Neural cell (in vitro differentiated cells): ENCODE measurements around the gene DIS3L2. TPM values are rescaled to one million over a fixed set of nuclear protein-coding genes. Genes with fewer than 3 reads are reported as not detected.

Experiments used
- H2AFZ ChIP-seq: fragments of 200-600, 300-800 bp; sonication (generic), shearing (Covaris generic); 2 replicates; pipeline ENCODE4 v1.6.0; 2014; ENCODE audit warnings: low read depth, mild to moderate bottlenecking, antibody characterized with exemption, low read length, moderate library complexity
- H3F3A ChIP-seq: fragments of 200-600 bp; shearing (Covaris generic); 2 replicates; pipeline ENCODE4 v1.6.1; 2016; ENCODE audit warnings: mild to moderate bottlenecking, moderate library complexity, mixed read lengths, antibody characterized with exemption, low read length; ENCODE audit not compliant: insufficient read depth, poor library complexity, severe bottlenecking
- H3K27ac ChIP-seq: fragments of 200-600, 300-800 bp; sonication (generic), shearing (Covaris generic); 2 replicates; pipeline ENCODE4 v1.5.1; 2014; ENCODE audit warnings: mild to moderate bottlenecking, low read length, moderate library complexity
- H3K27me3 ChIP-seq: fragments of 300-800, 200-600 bp; sonication (generic), shearing (Covaris generic); 2 replicates; pipeline ENCODE4 v1.6.0; 2014; ENCODE audit warnings: mild to moderate bottlenecking, low read depth, low read length, moderate library complexity; ENCODE audit not compliant: insufficient read depth
- H3K36me3 ChIP-seq: fragments of 300-800, 200-600 bp; sonication (generic), shearing (Covaris generic); 2 replicates; pipeline ENCODE4 v1.5.1; 2014; ENCODE audit warnings: mild to moderate bottlenecking, antibody characterized with exemption, low read length, moderate library complexity; ENCODE audit not compliant: insufficient read depth
- H3K4me2 ChIP-seq: fragments of 300-800, 200-600 bp; sonication (generic), shearing (Covaris generic); 2 replicates; pipeline ENCODE4 v1.6.0; 2014; ENCODE audit warnings: mild to moderate bottlenecking, low read length
- H3K4me3 ChIP-seq: fragments of 300-800, 200-600 bp; sonication (generic), shearing (Covaris generic); 2 replicates; pipeline ENCODE4 v1.5.1; 2014; ENCODE audit warnings: mild to moderate bottlenecking, low read length, moderate library complexity
- H3K79me2 ChIP-seq: fragments of 200-600 bp; shearing (Covaris generic); replicated peaks from 2 replicates; pipeline ENCODE4 v1.6.0; 2014; ENCODE audit warnings: mild to moderate bottlenecking, low read length, moderate library complexity; ENCODE audit not compliant: insufficient read depth
- H3K9ac ChIP-seq: fragments of 300-800, 200-600 bp; sonication (generic), shearing (Covaris generic); 2 replicates; pipeline ENCODE4 v1.6.1; 2016; ENCODE audit warnings: mild to moderate bottlenecking, low read length, mixed read lengths
- H3K9me2 ChIP-seq: fragments of 200-600 bp; shearing (Covaris generic); 2 replicates; pipeline ENCODE4 v1.6.1; 2016; ENCODE audit warnings: mild to moderate bottlenecking, low read length, mixed read lengths; ENCODE audit not compliant: insufficient read depth
- H3K9me3 ChIP-seq: fragments of 200-600, 300-800 bp; sonication (generic), shearing (Covaris generic); 2 replicates; pipeline ENCODE4 v1.6.1; 2016; ENCODE audit warnings: mild to moderate bottlenecking, mixed run types, low read length, moderate library complexity, mixed read lengths
- H4K20me1 ChIP-seq: fragments of 200-600 bp; shearing (Covaris generic); 2 replicates; pipeline ENCODE4 v1.6.1; 2016; ENCODE audit warnings: mild to moderate bottlenecking, mixed run types; ENCODE audit not compliant: insufficient read depth
- EP300 ChIP-seq: fragments of 450-650 bp; conservative IDR thresholded peaks from 2 replicates; pipeline ENCODE4 v1.6.1; 2014; ENCODE audit warnings: antibody characterized with exemption, mild to moderate bottlenecking, moderate library complexity; ENCODE audit not compliant: poor library complexity, severe bottlenecking
- EZH2 ChIP-seq: fragments of 200-600, 300-800 bp; shearing (Covaris generic), sonication (generic); IDR thresholded peaks from 2 replicates; pipeline ENCODE4 v1.6.1; 2014; ENCODE audit warnings: antibody characterized with exemption, low read length, borderline replicate concordance, mild to moderate bottlenecking; ENCODE audit not compliant: insufficient read depth, poor library complexity, severe bottlenecking
- MXI1 ChIP-seq: fragments of 450-650 bp; conservative IDR thresholded peaks from 2 replicates; pipeline ENCODE4 v1.6.1; 2014; ENCODE audit warnings: antibody characterized with exemption, mild to moderate bottlenecking; ENCODE audit not compliant: poor library complexity, severe bottlenecking
- POLR2AphosphoS5 ChIP-seq: IDR thresholded peaks from 2 replicates; pipeline ENCODE4 v1.6.1; 2012
- RAD21 ChIP-seq: fragments of 450-650 bp; conservative IDR thresholded peaks from 2 replicates; pipeline ENCODE4 v1.6.1; 2014; ENCODE audit warnings: antibody characterized with exemption, mild to moderate bottlenecking, moderate library complexity
- SMC3 ChIP-seq: fragments of 450-650 bp; conservative IDR thresholded peaks from 2 replicates; pipeline ENCODE4 v1.6.1; 2014; ENCODE audit warnings: antibody characterized with exemption, mild to moderate bottlenecking, moderate library complexity; ENCODE audit not compliant: poor library complexity
- TAF1 ChIP-seq: IDR thresholded peaks from 2 replicates; pipeline ENCODE4 v1.6.1; 2012; ENCODE audit warnings: low read depth
- polyA plus RNA-seq: library from polyadenylated mRNA; depleted of rRNA; stranded (reverse); fragments of >200 nt; gene quantifications from 2 replicates; pipeline ENCODE4 v1.2.3, GENCODE V29; 2014
- TF ChIP-seq, protein P1 (sequence below): fragments of 450-650 bp; IDR thresholded peaks from 2 replicates; pipeline ENCODE4 v1.5.1; 2014; ENCODE audit warnings: antibody characterized with exemption, mild to moderate bottlenecking, moderate library complexity; ENCODE audit not compliant: poor library complexity, severe bottlenecking
- TF ChIP-seq, protein P2 (sequence below): IDR thresholded peaks from 2 replicates; pipeline ENCODE4 v1.6.1; 2012; ENCODE audit warnings: borderline replicate concordance

The DIS3L2 gene
- polyA plus RNA-seq, 1 donor from 2014 or later = 20.0 TPM

- no peak overlapping the region for H3K4me2 ChIP-seq
- no peaks in the 10 kb centered on the region for H3K9me3 ChIP-seq
- H3K27me3 ChIP-seq = no peaks in the 10 kb centered on the region
- no peaks in the 10 kb centered on the region for H4K20me1 ChIP-seq
- H3F3A ChIP-seq = no peaks in the 10 kb centered on the region
- no peak overlapping the region for H3K4me3 ChIP-seq
- H3K36me3 ChIP-seq = no peaks in the 10 kb centered on the region
- no peaks in the 10 kb centered on the region for H3K9me2 ChIP-seq
- no peak overlapping the region for H3K27ac ChIP-seq
- H3K9ac ChIP-seq = no peak overlapping the region
- no peak for TF ChIP-seq EZH2
- no peak for TF ChIP-seq TAF1
- no peak for TF ChIP-seq MXI1
- TF ChIP-seq SMC3 = no peak
- TF ChIP-seq, protein P1, sequence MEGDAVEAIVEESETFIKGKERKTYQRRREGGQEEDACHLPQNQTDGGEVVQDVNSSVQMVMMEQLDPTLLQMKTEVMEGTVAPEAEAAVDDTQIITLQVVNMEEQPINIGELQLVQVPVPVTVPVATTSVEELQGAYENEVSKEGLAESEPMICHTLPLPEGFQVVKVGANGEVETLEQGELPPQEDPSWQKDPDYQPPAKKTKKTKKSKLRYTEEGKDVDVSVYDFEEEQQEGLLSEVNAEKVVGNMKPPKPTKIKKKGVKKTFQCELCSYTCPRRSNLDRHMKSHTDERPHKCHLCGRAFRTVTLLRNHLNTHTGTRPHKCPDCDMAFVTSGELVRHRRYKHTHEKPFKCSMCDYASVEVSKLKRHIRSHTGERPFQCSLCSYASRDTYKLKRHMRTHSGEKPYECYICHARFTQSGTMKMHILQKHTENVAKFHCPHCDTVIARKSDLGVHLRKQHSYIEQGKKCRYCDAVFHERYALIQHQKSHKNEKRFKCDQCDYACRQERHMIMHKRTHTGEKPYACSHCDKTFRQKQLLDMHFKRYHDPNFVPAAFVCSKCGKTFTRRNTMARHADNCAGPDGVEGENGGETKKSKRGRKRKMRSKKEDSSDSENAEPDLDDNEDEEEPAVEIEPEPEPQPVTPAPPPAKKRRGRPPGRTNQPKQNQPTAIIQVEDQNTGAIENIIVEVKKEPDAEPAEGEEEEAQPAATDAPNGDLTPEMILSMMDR = no peak
- no peak overlapping the region for H2AFZ ChIP-seq
- H3K79me2 ChIP-seq = no peaks in the 10 kb centered on the region
Observed at GRCh38 chr2:232376260-232376659, 414.7 kb downstream of the DIS3L2 start.

GRCh38 chr2:232376713-232377112, 415.2 kb downstream of the DIS3L2 start:
- Histone ChIP-seq H3F3A (no peaks in the 10 kb centered on the region), H3K4me3 (no peak overlapping the region), H3K4me2 (no peak overlapping the region), H2AFZ (no peak overlapping the region), H3K27ac (no peak overlapping the region), H4K20me1 (no peaks in the 10 kb centered on the region), H3K9me3 (no peaks in the 10 kb centered on the region), H3K9me2 (no peaks in the 10 kb centered on the region), H3K79me2 (no peaks in the 10 kb centered on the region), H3K27me3 (no peaks in the 10 kb centered on the region), H3K36me3 (no peaks in the 10 kb centered on the region), H3K9ac (no peak overlapping the region)
- TF ChIP-seq, protein P2, sequence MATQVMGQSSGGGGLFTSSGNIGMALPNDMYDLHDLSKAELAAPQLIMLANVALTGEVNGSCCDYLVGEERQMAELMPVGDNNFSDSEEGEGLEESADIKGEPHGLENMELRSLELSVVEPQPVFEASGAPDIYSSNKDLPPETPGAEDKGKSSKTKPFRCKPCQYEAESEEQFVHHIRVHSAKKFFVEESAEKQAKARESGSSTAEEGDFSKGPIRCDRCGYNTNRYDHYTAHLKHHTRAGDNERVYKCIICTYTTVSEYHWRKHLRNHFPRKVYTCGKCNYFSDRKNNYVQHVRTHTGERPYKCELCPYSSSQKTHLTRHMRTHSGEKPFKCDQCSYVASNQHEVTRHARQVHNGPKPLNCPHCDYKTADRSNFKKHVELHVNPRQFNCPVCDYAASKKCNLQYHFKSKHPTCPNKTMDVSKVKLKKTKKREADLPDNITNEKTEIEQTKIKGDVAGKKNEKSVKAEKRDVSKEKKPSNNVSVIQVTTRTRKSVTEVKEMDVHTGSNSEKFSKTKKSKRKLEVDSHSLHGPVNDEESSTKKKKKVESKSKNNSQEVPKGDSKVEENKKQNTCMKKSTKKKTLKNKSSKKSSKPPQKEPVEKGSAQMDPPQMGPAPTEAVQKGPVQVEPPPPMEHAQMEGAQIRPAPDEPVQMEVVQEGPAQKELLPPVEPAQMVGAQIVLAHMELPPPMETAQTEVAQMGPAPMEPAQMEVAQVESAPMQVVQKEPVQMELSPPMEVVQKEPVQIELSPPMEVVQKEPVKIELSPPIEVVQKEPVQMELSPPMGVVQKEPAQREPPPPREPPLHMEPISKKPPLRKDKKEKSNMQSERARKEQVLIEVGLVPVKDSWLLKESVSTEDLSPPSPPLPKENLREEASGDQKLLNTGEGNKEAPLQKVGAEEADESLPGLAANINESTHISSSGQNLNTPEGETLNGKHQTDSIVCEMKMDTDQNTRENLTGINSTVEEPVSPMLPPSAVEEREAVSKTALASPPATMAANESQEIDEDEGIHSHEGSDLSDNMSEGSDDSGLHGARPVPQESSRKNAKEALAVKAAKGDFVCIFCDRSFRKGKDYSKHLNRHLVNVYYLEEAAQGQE = no peak
- TF ChIP-seq POLR2AphosphoS5 (no peak), SMC3 (no peak), EP300 (no peak), MXI1 (no peak), RAD21 (no peak), TAF1 (no peak), EZH2 (no peak)
- TF ChIP-seq, protein P1 = no peak
